ENCODE data around the gene SRPK2. TPM values are rescaled to one million over a fixed set of nuclear protein-coding genes. Genes with fewer than 3 reads are reported as not detected.
"Not testable (repeated sequence)": the region's sequence is repeated elsewhere in the genome, so short reads cannot be mapped to it uniquely, and the experiment has no call there.

Gene SRPK2
- total RNA-seq, 2 donors from 2014 or later: 26.5 to 28.9 TPM

GRCh38 chr7:105215182-105215581, 173.5 kb downstream of the SRPK2 start:
- ATAC-seq (no peak), DNase-seq (no peak)
- intact Hi-C loops (cut with DNase I): no loop called here

- intact Hi-C loops (cut with DNase I): no loop called here
- DNase-seq (no peak), ATAC-seq (no peak)
These were observed 175.1 kb downstream of the SRPK2 start for GRCh38 chr7:105213611-105214010.

DNA sequence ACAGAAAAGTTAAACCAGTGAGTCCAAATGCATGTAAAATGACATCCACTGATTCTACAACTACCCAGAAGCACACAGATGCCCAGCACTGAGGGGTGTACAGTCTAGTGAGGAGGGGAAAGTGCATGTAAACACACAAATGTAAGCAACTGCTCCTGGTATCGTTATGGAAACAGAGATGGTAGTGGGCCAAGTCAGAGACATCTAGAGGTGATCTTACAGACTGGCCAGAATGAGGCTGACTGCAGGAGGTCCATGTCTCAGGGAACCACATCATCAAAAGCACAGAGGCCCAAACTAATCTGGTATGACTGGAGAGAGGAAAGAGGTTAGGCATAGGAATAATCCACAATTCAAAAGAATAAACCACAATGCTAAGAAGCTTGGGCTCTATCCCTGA, 176.5 kb downstream of the SRPK2 start:
- intact Hi-C loops (cut with DNase I): no loop called here
- ATAC-seq (no peak), DNase-seq (no peak)

DNA sequence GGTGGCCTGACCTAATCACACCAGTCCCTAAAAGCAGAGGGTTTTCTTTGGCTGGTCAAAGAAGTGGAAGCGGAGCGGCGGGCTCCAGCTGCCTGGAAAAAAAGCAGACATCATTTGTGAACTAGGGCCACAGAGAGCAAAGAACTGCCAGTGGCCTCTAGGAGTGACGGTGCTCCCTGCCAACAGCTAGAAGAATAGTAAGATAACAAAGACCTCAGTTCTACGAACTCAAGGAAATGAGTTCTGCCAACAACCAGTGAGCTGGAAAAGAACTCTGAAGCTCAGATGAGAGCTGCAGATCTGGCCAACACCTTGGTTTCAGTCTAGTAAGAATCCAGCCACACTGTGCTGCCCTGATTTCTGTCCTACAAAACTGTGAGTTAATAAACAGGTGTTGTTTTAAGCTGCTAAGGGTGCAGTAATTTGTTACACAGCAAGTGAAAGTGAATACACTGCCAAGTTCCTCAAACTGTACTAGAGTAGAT, 178.0 kb downstream of the SRPK2 start:
- ATAC-seq: peak; percentile 86 to 89

GRCh38 chr7:105209870-105210269, 178.9 kb downstream of the SRPK2 start:
- no peak for ATAC-seq
- DNase-seq: no peak
- intact Hi-C loops (cut with DNase I): no loop called here

More for the DNA sequence above, 178.0 kb downstream of the SRPK2 start:
- intact Hi-C loops (cut with DNase I): no loop called here
- peak; percentile 66 for DNase-seq

DNA sequence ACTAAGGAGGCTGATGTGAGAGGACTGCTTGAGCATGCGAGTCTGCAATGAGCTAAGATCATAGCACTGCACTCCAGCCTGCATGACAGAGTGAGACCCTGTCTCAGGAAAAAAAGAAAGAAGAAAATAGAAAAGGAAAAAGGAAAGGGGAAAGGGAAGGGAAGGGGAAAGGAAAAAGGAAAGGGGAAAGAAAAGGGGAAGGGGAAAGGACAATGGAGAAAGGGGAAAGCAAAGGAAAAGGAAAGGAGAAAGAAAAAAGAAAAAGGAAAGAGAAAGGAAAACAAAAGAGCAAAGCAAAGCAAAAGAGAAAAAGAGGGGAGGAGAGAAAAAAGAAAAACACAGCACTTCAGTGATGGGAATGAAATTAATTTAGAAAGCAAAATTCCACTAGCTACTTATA, 179.3 kb downstream of the SRPK2 start:
- ATAC-seq: no peak
- intact Hi-C loops (cut with DNase I): no loop called here
- no peak for DNase-seq

- intact Hi-C loops (cut with DNase I): no loop called here
- no peak for ATAC-seq
These were observed 181.7 kb downstream of the SRPK2 start for GRCh38 chr7:105206985-105207384.

GRCh38 chr7:105205592-105206237, 183.0 kb downstream of the SRPK2 start:
- intact Hi-C loops (cut with DNase I): no loop called here
- ATAC-seq: no peak
- no peak for DNase-seq

More at GRCh38 chr7:105206985-105207384, 181.7 kb downstream of the SRPK2 start:
- no peak for DNase-seq

GRCh38 chr7:105204953-105205352, 183.8 kb downstream of the SRPK2 start:
- DNase-seq (no peak), ATAC-seq (no peak)
- intact Hi-C loops (cut with DNase I): no loop called here

- DNase-seq: no peak
- no peak for ATAC-seq
- intact Hi-C loops (cut with DNase I): no loop called here
These were observed 184.2 kb downstream of the SRPK2 start for GRCh38 chr7:105204520-105204919.

DNA sequence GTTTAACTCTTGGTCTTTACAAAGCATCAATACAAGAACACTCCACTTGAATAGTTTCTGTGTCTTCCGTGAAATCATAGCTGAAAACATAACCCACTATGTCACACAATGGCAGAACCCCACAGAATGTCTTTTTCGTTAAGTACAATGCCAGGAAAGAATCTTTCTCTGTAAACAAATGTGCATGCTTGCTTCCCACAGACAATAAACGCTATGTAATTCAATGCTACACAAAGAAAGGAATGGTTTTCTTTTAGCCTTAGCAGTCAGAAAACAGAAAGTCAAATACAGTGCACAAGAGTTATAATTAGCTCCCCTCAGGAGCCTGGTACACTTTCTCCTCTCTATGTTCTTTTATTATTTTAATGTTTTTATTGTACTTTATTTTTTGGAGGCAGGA, 186.1 kb downstream of the SRPK2 start:
- intact Hi-C loops (cut with DNase I): no loop called here
- DNase-seq (no peak), ATAC-seq (no peak)

DNA sequence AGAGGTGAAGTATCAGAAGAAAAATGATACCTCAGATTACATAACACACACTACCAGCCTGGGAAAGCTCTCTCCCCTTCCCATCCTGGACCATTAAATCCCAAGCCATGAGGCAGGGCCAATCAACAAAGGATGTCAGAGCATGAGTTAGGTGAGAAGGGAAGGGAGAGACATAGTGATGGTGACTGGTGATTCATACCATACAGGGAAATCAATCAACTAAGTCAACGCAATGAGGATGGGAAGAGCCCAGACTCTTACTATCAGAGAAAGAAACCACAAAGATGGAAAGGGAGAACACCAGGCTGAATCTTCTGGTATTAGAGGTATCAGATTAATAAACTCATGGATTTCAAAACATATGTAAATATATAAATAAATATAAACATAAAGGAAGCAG, 189.3 kb downstream of the SRPK2 start:
- ATAC-seq: no peak

DNA sequence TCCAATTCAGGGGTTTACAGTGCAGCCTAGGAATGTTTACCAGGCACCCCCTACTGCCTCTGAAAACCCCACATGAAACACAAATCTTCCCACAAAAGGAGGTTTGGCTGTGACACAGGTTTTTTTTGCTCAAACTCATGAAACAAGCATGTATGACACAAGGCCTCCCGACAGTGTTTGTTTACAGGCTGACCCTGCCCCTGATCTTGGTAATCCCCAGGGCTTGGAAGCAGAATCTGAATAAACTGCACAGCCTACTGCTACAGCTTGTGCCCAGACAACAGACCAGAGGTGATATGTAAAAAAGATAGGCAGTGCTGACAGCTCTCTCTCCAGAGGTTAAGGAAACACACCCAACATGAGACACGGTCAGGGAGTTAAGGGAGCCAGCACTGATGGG, 190.5 kb downstream of the SRPK2 start:
- DNase-seq (no peak), ATAC-seq (peak; percentile 65 to 86)
- intact Hi-C loops (cut with DNase I): no loop called here

More for the DNA sequence above, 189.3 kb downstream of the SRPK2 start:
- DNase-seq: no peak
- intact Hi-C loops (cut with DNase I): no loop called here

DNA sequence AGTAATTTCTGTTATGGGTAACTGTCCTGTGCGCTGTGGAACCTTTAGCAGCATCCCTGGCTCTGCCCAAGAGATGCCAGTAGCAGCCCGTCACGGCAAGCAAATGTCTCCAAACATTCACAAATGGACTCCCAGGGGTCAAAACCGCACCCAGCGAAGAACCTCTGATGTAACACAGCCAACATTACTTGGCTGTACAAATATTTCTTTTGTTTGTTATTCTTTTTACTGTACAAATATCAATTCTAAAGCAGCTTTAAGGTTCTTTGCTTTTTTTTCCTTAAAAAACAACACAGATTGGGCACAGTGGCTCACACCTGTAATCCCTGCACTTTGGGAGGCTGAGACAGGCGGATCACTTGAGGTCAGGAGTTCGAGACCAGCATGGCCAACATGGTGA, 192.2 kb downstream of the SRPK2 start:
- ATAC-seq: no peak
- intact Hi-C loops (cut with DNase I): no loop called here
- DNase-seq: no peak

DNA sequence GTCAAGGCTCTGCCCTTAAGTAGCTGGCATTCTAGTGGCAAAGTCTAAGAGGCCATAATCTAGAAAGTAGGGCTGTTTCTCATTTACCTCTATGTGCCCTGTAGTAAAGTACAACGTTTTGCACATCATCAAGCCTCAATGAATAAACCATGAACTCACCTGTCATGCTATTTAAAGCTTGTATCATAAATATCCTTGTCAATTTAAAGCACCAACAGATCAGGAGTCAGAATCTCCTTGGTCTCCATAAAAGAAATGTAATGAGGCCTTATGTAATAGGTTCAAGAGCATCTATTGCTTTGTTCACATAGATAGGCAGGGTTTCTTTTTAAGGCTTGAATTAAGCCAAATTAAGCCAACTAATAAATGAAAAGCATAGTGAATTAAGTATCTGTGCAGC, 192.8 kb downstream of the SRPK2 start:
- intact Hi-C loops (cut with DNase I): no loop called here
- DNase-seq (no peak), ATAC-seq (no peak)

DNA sequence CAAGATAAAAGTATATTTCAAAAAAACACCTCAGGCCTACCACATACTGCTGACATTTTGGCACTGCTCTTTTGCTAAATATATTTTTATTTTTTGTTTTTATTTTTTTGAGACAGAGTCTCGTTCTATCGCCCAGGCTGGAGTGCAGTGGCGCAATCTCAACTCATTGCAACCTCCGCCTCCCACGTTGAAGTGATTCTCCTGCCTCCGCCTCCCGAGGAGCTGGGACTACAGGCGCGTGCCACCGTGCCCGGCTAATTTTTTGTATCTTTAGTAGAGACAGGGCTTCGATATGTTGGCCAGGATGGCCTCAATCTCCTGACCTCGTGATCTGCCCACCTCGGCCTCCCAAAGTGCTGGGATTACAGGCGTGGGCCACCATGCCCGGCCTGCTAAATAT, 193.8 kb downstream of the SRPK2 start:
- DNase-seq; intact Hi-C loops (cut with DNase I); ATAC-seq: not testable (repeated sequence)

DNA sequence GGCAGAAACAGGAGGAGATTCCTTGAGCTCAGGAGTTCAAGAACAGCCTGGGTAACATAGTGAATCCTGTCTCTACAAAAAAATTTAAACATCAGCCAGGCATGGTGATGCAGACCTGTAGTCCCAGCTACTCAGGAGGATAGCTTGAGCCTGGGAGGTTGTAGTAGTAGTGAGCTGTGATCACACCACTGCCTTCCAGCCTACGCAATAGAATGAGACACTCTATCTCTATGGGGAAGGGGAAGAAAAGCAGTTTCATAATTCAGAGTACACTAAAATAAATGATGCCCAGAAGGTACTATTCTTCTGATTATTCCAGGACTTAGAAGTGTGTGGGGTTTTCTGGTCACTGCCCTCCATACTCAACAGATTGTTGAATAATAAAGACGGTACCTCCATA, 197.4 kb downstream of the SRPK2 start:
- no peak for ATAC-seq
- intact Hi-C loops (cut with DNase I): no loop called here
- no peak for DNase-seq

DNA sequence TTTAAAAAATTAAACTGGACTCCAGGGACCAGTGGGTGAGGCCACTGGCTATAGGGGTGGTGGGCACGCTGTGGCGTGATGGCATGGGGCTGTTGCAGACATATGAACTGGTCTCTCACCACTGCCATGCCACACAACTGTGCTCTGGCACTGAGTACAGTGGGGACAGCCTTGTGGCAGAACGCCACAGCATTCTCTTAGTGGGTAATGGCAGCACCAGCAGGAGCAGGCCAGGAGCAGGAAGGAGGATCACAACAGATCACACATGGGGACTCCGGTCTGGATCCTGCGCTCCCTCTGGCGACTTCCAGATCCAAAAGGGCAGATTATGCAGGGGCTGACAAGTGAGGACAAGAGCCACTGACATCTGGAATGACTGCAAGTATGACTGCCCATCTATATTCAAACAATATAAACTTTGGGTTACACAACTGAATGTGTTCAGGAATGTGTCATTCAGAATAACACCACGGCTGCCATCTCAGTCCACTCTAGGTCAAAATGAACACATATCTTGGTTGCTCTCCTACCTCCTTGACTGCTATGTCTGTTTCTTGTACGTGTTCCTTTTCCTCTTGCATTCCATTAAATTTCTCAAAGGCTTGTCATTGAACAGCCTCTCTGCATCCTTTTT, 198.7 kb downstream of the SRPK2 start:
- DNase-seq (no peak), ATAC-seq (no peak)
- intact Hi-C loops (cut with DNase I): no loop called here

DNA sequence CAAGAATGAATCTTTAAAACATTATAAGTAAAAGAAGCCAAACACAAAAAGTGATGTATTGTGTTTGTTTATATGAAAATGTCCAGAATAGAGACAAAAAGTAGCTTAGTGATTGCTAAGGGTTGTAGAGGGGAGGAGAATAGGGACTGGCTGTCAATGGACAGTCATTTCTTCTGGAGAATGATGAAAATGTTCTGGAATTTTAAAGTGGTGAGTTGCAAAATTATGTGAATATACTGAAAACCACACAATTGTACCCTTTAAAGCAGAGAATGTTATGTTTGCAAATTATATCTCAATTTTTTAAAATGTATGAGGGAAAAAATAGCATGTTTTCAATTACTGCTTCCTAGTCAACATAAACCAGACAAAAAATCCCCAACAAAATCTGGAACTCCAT, 200.5 kb downstream of the SRPK2 start:
- DNase-seq (no peak), ATAC-seq (no peak)
- intact Hi-C loops (cut with DNase I): no loop called here

GRCh38 chr7:105187302-105188169, 201.2 kb downstream of the SRPK2 start:
- intact Hi-C loops (cut with DNase I): no loop called here
- ATAC-seq (no peak), DNase-seq (no peak)
